Measurements from ENCODE around the gene PPP1R37. TPM values are rescaled to one million over a fixed set of nuclear protein-coding genes. Genes with fewer than 3 reads are reported as not detected.

PPP1R37 gene
- total RNA-seq, 1 experiment from 2014 or later, result 33.6 TPM

DNA sequence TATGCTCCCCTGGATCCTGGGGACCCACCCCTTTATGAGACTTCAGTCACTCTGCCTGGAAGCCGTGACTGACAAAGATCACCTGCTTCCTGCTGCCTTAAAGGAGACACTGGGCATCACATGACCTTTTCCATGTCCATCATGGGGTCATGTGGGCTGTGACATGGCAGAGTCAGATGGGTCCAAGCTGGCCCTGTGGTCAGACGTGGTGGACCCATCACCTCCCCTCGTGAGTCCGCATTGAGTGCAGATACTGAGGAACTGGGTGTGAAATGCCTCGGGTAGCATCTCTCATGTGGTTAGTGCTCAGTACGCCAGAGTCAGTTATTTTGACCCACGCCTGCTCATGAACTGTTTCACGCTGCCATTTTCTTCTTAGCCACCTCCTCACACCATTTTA is 40.7 kb downstream of the PPP1R37 start:
- no peak overlapping the region for H3K4ac ChIP-seq (ENCODE audit: low read depth, low read length)
- Mint-ChIP-seq H3K9me3 (no peaks in the 10 kb centered on the region), H3K27me3 (ENCODE audit: low read depth) (no peaks in the 10 kb centered on the region), H3K4me1 (peaks cover 43 to 46% of the 10 kb centered on the region in 2 experiments), H3K36me3 (ENCODE audit: insufficient read depth in 1 of 3, low read depth in 3 of 3) (no peaks in the 10 kb centered on the region; a peak in 2 of 7 replicates), H3K4me3 (no peak overlapping the region), H3K27ac (peak overlapping the region in 1 of 3 experiments; percentile 91; a peak in 2 of 7 replicates)
- TF ChIP-seq, protein P1, sequence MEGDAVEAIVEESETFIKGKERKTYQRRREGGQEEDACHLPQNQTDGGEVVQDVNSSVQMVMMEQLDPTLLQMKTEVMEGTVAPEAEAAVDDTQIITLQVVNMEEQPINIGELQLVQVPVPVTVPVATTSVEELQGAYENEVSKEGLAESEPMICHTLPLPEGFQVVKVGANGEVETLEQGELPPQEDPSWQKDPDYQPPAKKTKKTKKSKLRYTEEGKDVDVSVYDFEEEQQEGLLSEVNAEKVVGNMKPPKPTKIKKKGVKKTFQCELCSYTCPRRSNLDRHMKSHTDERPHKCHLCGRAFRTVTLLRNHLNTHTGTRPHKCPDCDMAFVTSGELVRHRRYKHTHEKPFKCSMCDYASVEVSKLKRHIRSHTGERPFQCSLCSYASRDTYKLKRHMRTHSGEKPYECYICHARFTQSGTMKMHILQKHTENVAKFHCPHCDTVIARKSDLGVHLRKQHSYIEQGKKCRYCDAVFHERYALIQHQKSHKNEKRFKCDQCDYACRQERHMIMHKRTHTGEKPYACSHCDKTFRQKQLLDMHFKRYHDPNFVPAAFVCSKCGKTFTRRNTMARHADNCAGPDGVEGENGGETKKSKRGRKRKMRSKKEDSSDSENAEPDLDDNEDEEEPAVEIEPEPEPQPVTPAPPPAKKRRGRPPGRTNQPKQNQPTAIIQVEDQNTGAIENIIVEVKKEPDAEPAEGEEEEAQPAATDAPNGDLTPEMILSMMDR (conservative IDR thresholded peaks at IDR 0.05), result no peak
- H4K20me1 ChIP-seq (ENCODE audit: control insufficient read depth, insufficient read depth, insufficient read length), result no peaks in the 10 kb centered on the region
- H2BK5ac ChIP-seq (ENCODE audit: insufficient read length, low read length), result no peak overlapping the region
- WGBS (ENCODE audit: extremely low coverage, insufficient read length, low lambda C conversion rate), result no CpG with 5 or more reads among the region's 8 CpGs
- no peak overlapping the region for H3K4me2 ChIP-seq (ENCODE audit: insufficient read depth, insufficient read length, low read length)
- H3K27ac ChIP-seq (ENCODE audit: insufficient read length, low read depth, low read length), result no peak overlapping the region
- no peak overlapping the region for H2AFZ ChIP-seq (ENCODE audit: low read length)
- H2BK12ac ChIP-seq (ENCODE audit: insufficient read length, low read depth, low read length), result no peak overlapping the region
- no peaks in the 10 kb centered on the region; the same call in 1 of the 2 replicates for H3K4me1 ChIP-seq (ENCODE audit: insufficient read depth, low read length)
- no peak overlapping the region for H3K56ac ChIP-seq (ENCODE audit: insufficient read length, low read depth, low read length)
- no peak overlapping the region for H4K91ac ChIP-seq (ENCODE audit: insufficient read length, low read depth, low read length)
- no peaks in the 10 kb centered on the region for H3K79me1 ChIP-seq (ENCODE audit: insufficient read depth, low read depth, low read length, poor library complexity, severe bottlenecking)
- H3K23me2 ChIP-seq (ENCODE audit: insufficient read length, low read depth, low read length, poor library complexity, severe bottlenecking), result peaks cover 4% of the 10 kb centered on the region
- no peak overlapping the region for H4K8ac ChIP-seq (replicated peaks; ENCODE audit: insufficient read length, low read depth, low read length)
- no peak overlapping the region for H3K9ac ChIP-seq (ENCODE audit: extremely low read depth, insufficient read length, low read length)
- H3K23ac ChIP-seq (ENCODE audit: insufficient read length, low read depth, low read length), result no peak overlapping the region
- no peaks in the 10 kb centered on the region; the same call in 1 of the 2 replicates for H3K79me2 ChIP-seq (ENCODE audit: insufficient read depth, low read length)
- H3K9me3 ChIP-seq (ENCODE audit: control insufficient read depth, low read depth, low read length), result no peaks in the 10 kb centered on the region
- no peak overlapping the region for H2BK120ac ChIP-seq (ENCODE audit: low read depth, low read length, poor library complexity, severe bottlenecking)
- DNase-seq, result no peak
- no peak overlapping the region for H3K18ac ChIP-seq (ENCODE audit: insufficient read length, low read depth, low read length)
- no peak overlapping the region for H3K14ac ChIP-seq (ENCODE audit: insufficient read depth, low read length)
- H3K27me3 ChIP-seq (ENCODE audit: insufficient read depth, low read length), result no peaks in the 10 kb centered on the region
- no peak overlapping the region for H2BK15ac ChIP-seq (ENCODE audit: low read depth, low read length)
- no peak overlapping the region for H4K5ac ChIP-seq (ENCODE audit: insufficient read length, low read depth, low read length)
- H3T11ph ChIP-seq (ENCODE audit: low read length), result no peak overlapping the region
- no peak overlapping the region for H2AK5ac ChIP-seq (ENCODE audit: insufficient read length, low read length)
- H2BK20ac ChIP-seq (ENCODE audit: low read depth, low read length, poor library complexity, severe bottlenecking), result no peak overlapping the region

Data from H9 (cell line).